BJ (cell line): Measurements from ENCODE around the gene PIK3R4. TPM values are rescaled to one million over a fixed set of nuclear protein-coding genes. Genes with fewer than 3 reads are reported as not detected.

Experiments used
- CTCF ChIA-PET: fragments of 350-600 bp; formaldehyde crosslinking; extraction: SDS; loops from one replicate; lab custom pipeline; 2021; ENCODE audit warnings: antibody characterized with exemption, inconsistent platforms; lab: Yijun Ruan, JAX
- POLR2A ChIA-PET: fragments of 300-600 bp; sonication (Branson Sonifier 250); formaldehyde crosslinking; extraction: SDS; loops from one replicate; lab custom pipeline; 2021; ENCODE audit warnings: antibody characterized with exemption; lab: Charles Lee
- DNase-seq: peaks from one replicate; pipeline ENCODE4 v3.0.0-alpha.2; 2011; ENCODE audit warnings: low read depth
- H3K27me3 ChIP-seq: 2 replicates; pipeline ENCODE4 v1.6.0; 2011; ENCODE audit warnings: low read length; ENCODE audit not compliant: control insufficient read depth, insufficient read depth
- H3K36me3 ChIP-seq: 2 replicates; pipeline ENCODE4 v1.5.1; 2011; ENCODE audit warnings: low read length; ENCODE audit not compliant: control insufficient read depth, insufficient read depth
- H3K4me3 ChIP-seq: 2 replicates; pipeline ENCODE4 v1.5.1; 2011; ENCODE audit warnings: low read depth, mild to moderate bottlenecking, control low read depth, low read length
- CTCF ChIP-seq: IDR thresholded peaks from 2 replicates; pipeline ENCODE4 v1.5.1; 2011; ENCODE audit warnings: low read depth, mild to moderate bottlenecking, control low read depth, inconsistent platforms, low read length, moderate library complexity; ENCODE audit not compliant: insufficient read depth
- polyA plus RNA-seq: library from polyadenylated mRNA; depleted of rRNA; stranded (reverse); fragments of >200 nt; gene quantifications from 2 replicates; pipeline ENCODE4 v1.2.3, GENCODE V29; 2011

The PIK3R4 gene
- polyA plus RNA-seq, 1 experiment, result 29.5 TPM

DNA sequence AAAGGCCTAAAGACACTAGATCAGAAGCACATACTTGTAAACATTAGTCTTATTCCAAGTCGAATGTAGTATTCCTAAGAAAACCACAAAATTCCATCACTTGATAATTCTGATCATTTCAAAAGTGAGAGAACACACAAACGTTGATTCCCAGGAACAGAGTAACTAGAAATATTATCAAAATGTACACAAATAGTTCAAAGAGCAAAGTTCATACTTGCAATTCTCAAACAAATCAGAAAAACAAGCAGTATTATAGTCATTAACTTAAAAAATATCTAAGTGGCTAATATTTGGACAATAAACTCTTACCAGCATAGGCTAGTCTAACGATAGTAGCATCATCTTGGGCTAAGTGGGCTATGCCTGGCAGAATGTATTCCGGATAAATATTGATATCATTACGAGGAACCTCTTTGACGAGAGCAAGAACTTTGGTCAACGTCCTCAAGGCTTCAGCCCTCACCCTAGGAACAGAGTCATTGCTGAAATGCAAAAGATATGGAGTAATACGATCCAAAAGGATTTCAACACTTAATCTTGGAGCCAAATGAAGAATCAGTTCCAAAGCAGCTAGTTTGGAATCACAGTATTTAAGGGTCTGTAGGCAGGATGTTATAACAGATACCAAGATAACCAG lies 13.3 kb downstream of the PIK3R4 start:
- DNase-seq, result no peak
- TF ChIP-seq CTCF, result no peak
- Histone ChIP-seq H3K27me3 (no peaks in the 10 kb centered on the region), H3K4me3 (no peak overlapping the region), H3K36me3 (peaks cover 1% of the 10 kb centered on the region; the same call in 1 of the 2 replicates)
- CTCF ChIA-PET, result no interaction called here
- POLR2A ChIA-PET, result no interaction called here

DNA sequence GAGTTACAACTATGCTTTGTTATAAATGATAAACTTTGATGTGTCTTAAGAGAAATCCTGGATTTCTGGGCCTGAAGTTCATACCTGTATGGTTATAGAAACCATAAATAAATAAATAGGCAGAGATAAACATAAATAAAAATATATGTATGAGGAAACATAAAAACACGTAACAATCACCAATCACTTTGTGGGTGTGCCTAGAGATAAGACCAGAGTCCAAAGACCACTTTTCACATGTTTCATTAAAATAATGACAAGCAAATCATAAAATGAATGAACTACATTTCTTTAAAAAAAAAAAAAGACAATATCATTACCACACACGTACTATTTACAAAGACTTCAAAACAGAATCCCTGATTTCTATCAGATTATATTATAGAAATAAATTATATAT lies 14.1 kb downstream of the PIK3R4 start:
- peaks cover 1% of the 10 kb centered on the region; the same call in 1 of the 2 replicates for H3K36me3 ChIP-seq
- no peak for TF ChIP-seq CTCF
- no peaks in the 10 kb centered on the region for H3K27me3 ChIP-seq
- DNase-seq, result no peak
- ChIA-PET CTCF (no interaction called here), POLR2A (no interaction called here)
- H3K4me3 ChIP-seq, result no peak overlapping the region

DNA sequence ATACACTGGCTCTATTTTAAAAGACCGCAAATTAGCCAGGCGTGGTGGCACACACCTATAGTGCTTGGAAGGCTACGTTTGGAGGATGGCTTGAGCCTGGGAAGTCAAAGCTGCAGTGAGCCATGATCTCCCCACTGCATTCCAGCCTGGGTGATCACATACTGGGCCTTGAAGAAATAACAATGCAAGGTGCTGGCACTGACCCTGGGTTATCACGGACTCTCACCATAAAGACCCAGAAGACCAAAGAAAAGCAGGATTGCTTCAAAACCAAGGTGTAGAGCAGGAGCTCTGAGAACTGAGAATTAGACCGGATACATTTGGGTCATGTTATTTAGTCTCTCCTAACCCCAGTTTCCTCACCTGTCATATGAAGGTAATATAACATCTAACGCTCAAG lies 14.8 kb downstream of the PIK3R4 start:
- TF ChIP-seq CTCF, result no peak
- POLR2A ChIA-PET, result no interaction called here
- CTCF ChIA-PET, result no interaction called here
- Histone ChIP-seq H3K4me3 (no peak overlapping the region), H3K36me3 (peaks cover 1% of the 10 kb centered on the region; the same call in 1 of the 2 replicates), H3K27me3 (no peaks in the 10 kb centered on the region)
- DNase-seq, result no peak

- POLR2A ChIA-PET, result no interaction called here
- H3K4me3 ChIP-seq, result no peak overlapping the region
- peaks cover 1% of the 10 kb centered on the region; the same call in 1 of the 2 replicates for H3K36me3 ChIP-seq
- CTCF ChIA-PET, result no interaction called here
- no peaks in the 10 kb centered on the region for H3K27me3 ChIP-seq
- no peak for TF ChIP-seq CTCF
- DNase-seq, result no peak
Observed at GRCh38 chr3:130729154-130729553, 17.5 kb downstream of the PIK3R4 start.

GRCh38 chr3:130728037-130728436 lies 18.6 kb downstream of the PIK3R4 start:
- Histone ChIP-seq H3K4me3 (no peak overlapping the region), H3K36me3 (no peaks in the 10 kb centered on the region), H3K27me3 (no peaks in the 10 kb centered on the region)
- POLR2A ChIA-PET, result no interaction called here
- no peak for DNase-seq
- CTCF ChIA-PET, result no interaction called here
- TF ChIP-seq CTCF, result no peak
